Neutrophil (primary cell): ENCODE data around the gene CCSER1.

ENCODE experiments used
- H3K27ac ChIP-seq: fragments of 200-600 bp; sonication (generic); 2 replicates; pipeline ENCODE4 v1.5.1; 2016; ENCODE audit warnings: mild to moderate bottlenecking, moderate library complexity
- H3K27me3 ChIP-seq: fragments of 200-600 bp; sonication (generic); 2 replicates; pipeline ENCODE4 v1.6.0; 2016; ENCODE audit warnings: mild to moderate bottlenecking
- H3K36me3 ChIP-seq: fragments of 200-600 bp; sonication (generic); 2 replicates; pipeline ENCODE4 v1.5.1; 2017
- H3K4me1 ChIP-seq, 2 experiments: fragments of 200-600 bp in 1 of 2; sonication (generic) in 1 of 2; 1 replicate in 1 of 2; 2 replicates in 1 of 2; pipeline versions ENCODE4 v1.5.1 to v1.6.1; 2013 to 2016; ENCODE audit warnings: low read depth in 1 of 2, low read length in 1 of 2, mild to moderate bottlenecking in 1 of 2, moderate library complexity in 1 of 2; ENCODE audit not compliant: control insufficient read depth in 1 of 2, insufficient read depth in 1 of 2
- H3K4me3 ChIP-seq, 2 experiments: fragments of 200-600 bp in 1 of 2; sonication (generic) in 1 of 2; 1 replicate in 1 of 2; 2 replicates in 1 of 2; pipeline ENCODE4 v1.5.1; 2013 to 2016; ENCODE audit warnings: low read depth in 1 of 2, low read length in 1 of 2, mild to moderate bottlenecking in 1 of 2, moderate library complexity in 1 of 2
- H3K9me3 ChIP-seq: fragments of 200-600 bp; sonication (generic); 2 replicates; pipeline ENCODE4 v1.5.1; 2016
- CTCF ChIP-seq: fragments of 200-600 bp; sonication (generic); IDR thresholded peaks from 2 replicates; pipeline ENCODE4 v1.5.1; 2016; ENCODE audit warnings: antibody characterized with exemption

The CCSER1 gene

GRCh38 chr4:90542216-90542615, 415.0 kb downstream of the CCSER1 start:
- H3K9me3 ChIP-seq = no peaks in the 10 kb centered on the region
- no peaks in the 10 kb centered on the region for H3K36me3 ChIP-seq
- H3K4me3 ChIP-seq = no peak overlapping the region
- TF ChIP-seq CTCF = no peak
- no peaks in the 10 kb centered on the region for H3K27me3 ChIP-seq
- H3K27ac ChIP-seq = no peak overlapping the region
- peaks cover 7 to 14% of the 10 kb centered on the region in 2 experiments for H3K4me1 ChIP-seq

GRCh38 chr4:90543419-90544170, 416.4 kb downstream of the CCSER1 start:
- H3K36me3 ChIP-seq = no peaks in the 10 kb centered on the region
- no peak for TF ChIP-seq CTCF
- peaks cover 7 to 14% of the 10 kb centered on the region in 2 experiments for H3K4me1 ChIP-seq
- H3K4me3 ChIP-seq = no peak overlapping the region
- no peak overlapping the region for H3K27ac ChIP-seq
- H3K27me3 ChIP-seq = no peaks in the 10 kb centered on the region
- no peaks in the 10 kb centered on the region for H3K9me3 ChIP-seq

GRCh38 chr4:90544532-90545045, 417.4 kb downstream of the CCSER1 start:
- no peaks in the 10 kb centered on the region for H3K36me3 ChIP-seq
- H3K9me3 ChIP-seq = no peaks in the 10 kb centered on the region
- H3K4me1 ChIP-seq = peaks cover 7 to 14% of the 10 kb centered on the region in 2 experiments
- no peak for TF ChIP-seq CTCF
- H3K4me3 ChIP-seq = no peak overlapping the region
- no peaks in the 10 kb centered on the region for H3K27me3 ChIP-seq
- H3K27ac ChIP-seq = no peak overlapping the region

- Histone ChIP-seq H3K36me3 (no peaks in the 10 kb centered on the region), H3K4me1 (peaks cover 7 to 14% of the 10 kb centered on the region in 2 experiments), H3K27me3 (no peaks in the 10 kb centered on the region), H3K9me3 (no peaks in the 10 kb centered on the region), H3K4me3 (no peak overlapping the region), H3K27ac (no peak overlapping the region)
- no peak for TF ChIP-seq CTCF
Measured at GRCh38 chr4:90545380-90545779, 418.2 kb downstream of the CCSER1 start.

GRCh38 chr4:90546114-90546513, 418.9 kb downstream of the CCSER1 start:
- Histone ChIP-seq H3K9me3 (no peaks in the 10 kb centered on the region), H3K36me3 (no peaks in the 10 kb centered on the region), H3K4me1 (peaks cover 7 to 14% of the 10 kb centered on the region in 2 experiments), H3K4me3 (no peak overlapping the region), H3K27me3 (no peaks in the 10 kb centered on the region), H3K27ac (no peak overlapping the region)
- TF ChIP-seq CTCF = no peak
